HepG2 (cell line): ENCODE data around the gene SLC9A9.

Source experiments
- ADNP ChIP-seq: sonication (generic); formaldehyde crosslinking; IDR thresholded peaks from 2 replicates; pipeline ENCODE4 v1.4.0; 2020; ENCODE audit warnings: missing genetic modification reagents
- CHD2 ChIP-seq: IDR thresholded peaks from 2 replicates; pipeline ENCODE4 v1.6.1; 2011; ENCODE audit warnings: low read depth, low read length, improper control_type of control experiment
- MAFK ChIP-seq, 2 experiments: IDR thresholded peaks in 1 of 2; conservative IDR thresholded peaks in 1 of 2; 2 replicates each; pipeline ENCODE4 v1.6.1; 2011; ENCODE audit warnings: improper control_type of control experiment in 2 of 2, low read length in 2 of 2
- MAZ ChIP-seq, 2 experiments: sonication (generic) in 1 of 2; formaldehyde crosslinking in 1 of 2; IDR thresholded peaks; 2 replicates each; pipeline versions ENCODE4 v1.5.0 to v1.6.1; 2012 to 2020; ENCODE audit warnings: low read depth in 2 of 2, mild to moderate bottlenecking in 2 of 2, borderline replicate concordance in 1 of 2, improper control_type of control experiment in 1 of 2, low read length in 1 of 2, missing genetic modification reagents in 1 of 2, moderate library complexity in 1 of 2
- NFE2 ChIP-seq: sonication (generic); formaldehyde crosslinking; IDR thresholded peaks from 2 replicates; pipeline ENCODE4 v1.4.0; 2020; ENCODE audit warnings: missing genetic modification reagents
- POLR2AphosphoS2 ChIP-seq: IDR thresholded peaks from 2 replicates; pipeline ENCODE4 v1.6.1; 2011; ENCODE audit warnings: low read depth, low read length, improper control_type of control experiment
- POLR2AphosphoS5 ChIP-seq: IDR thresholded peaks from 2 replicates; pipeline ENCODE4 v1.6.1; 2012; ENCODE audit warnings: low read depth, low read length
- RAD21 ChIP-seq: fragments of 450-650 bp; formaldehyde crosslinking; IDR thresholded peaks from 2 replicates; pipeline ENCODE4 v1.5.0; 2020; ENCODE audit warnings: mild to moderate bottlenecking
- SMC3 ChIP-seq: IDR thresholded peaks from 2 replicates; pipeline ENCODE4 v1.6.1; 2011; ENCODE audit warnings: low read length, improper control_type of control experiment
- ZNF556 ChIP-seq: sonication (generic); formaldehyde crosslinking; IDR thresholded peaks from 2 replicates; pipeline ENCODE4 v1.4.0; 2020; ENCODE audit warnings: mild to moderate bottlenecking, missing genetic modification reagents, borderline replicate concordance
- ZSCAN30 ChIP-seq: sonication (generic); formaldehyde crosslinking; IDR thresholded peaks from 2 replicates; pipeline ENCODE4 v1.5.0; 2020; ENCODE audit warnings: mild to moderate bottlenecking, missing genetic modification reagents
- TF ChIP-seq, protein P1 (sequence below): sonication (generic); formaldehyde crosslinking; IDR thresholded peaks from 2 replicates; pipeline ENCODE4 v1.5.0; 2020; ENCODE audit warnings: missing genetic modification reagents
- TF ChIP-seq, protein P2 (sequence below): sonication (generic); formaldehyde crosslinking; IDR thresholded peaks from 2 replicates; pipeline ENCODE4 v1.4.0; 2020; ENCODE audit warnings: missing genetic modification reagents

DNA sequence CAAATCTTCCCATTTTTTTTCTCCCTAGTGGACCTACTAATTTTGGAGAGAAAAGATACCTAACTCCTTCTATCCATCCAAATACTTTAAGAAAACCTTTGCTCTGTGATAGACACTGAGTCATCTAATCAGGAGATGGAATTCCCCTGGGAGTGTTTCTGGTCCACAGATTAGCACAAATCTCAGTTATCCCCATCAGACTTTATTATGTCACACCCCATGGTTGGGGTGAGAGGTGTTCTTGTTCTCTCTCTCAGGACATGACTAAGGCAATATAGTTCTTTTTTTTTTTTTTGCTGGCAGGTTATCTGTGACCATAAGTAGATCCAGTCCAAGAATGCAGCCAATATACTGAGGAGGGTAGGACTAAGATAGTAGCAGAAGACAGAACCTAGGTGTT is 15.8 kb downstream of the SLC9A9 start:
- TF ChIP-seq, protein P1, sequence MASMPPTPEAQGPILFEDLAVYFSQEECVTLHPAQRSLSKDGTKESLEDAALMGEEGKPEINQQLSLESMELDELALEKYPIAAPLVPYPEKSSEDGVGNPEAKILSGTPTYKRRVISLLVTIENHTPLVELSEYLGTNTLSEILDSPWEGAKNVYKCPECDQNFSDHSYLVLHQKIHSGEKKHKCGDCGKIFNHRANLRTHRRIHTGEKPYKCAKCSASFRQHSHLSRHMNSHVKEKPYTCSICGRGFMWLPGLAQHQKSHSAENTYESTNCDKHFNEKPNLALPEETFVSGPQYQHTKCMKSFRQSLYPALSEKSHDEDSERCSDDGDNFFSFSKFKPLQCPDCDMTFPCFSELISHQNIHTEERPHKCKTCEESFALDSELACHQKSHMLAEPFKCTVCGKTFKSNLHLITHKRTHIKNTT (CRISPR knock-in tag) = no peak
- no peak for TF ChIP-seq CHD2
- TF ChIP-seq, protein P2, sequence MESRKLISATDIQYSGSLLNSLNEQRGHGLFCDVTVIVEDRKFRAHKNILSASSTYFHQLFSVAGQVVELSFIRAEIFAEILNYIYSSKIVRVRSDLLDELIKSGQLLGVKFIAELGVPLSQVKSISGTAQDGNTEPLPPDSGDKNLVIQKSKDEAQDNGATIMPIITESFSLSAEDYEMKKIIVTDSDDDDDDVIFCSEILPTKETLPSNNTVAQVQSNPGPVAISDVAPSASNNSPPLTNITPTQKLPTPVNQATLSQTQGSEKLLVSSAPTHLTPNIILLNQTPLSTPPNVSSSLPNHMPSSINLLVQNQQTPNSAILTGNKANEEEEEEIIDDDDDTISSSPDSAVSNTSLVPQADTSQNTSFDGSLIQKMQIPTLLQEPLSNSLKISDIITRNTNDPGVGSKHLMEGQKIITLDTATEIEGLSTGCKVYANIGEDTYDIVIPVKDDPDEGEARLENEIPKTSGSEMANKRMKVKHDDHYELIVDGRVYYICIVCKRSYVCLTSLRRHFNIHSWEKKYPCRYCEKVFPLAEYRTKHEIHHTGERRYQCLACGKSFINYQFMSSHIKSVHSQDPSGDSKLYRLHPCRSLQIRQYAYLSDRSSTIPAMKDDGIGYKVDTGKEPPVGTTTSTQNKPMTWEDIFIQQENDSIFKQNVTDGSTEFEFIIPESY (CRISPR knock-in tag) = no peak
- TF ChIP-seq ADNP (CRISPR knock-in tag) = no peak
- TF ChIP-seq ZSCAN30 (CRISPR knock-in tag) = no peak
- no peak for TF ChIP-seq MAFK (conservative IDR thresholded peaks at IDR 0.05 in 1 of 2, IDR thresholded peaks at IDR 0.05 in 1 of 2; ENCODE audit: low read length in 2 of 2)
- TF ChIP-seq POLR2AphosphoS2 = no peak
- TF ChIP-seq SMC3 = no peak
- TF ChIP-seq NFE2 (CRISPR knock-in tag) = no peak
- no peak for TF ChIP-seq MAZ (IDR thresholded peaks at IDR 0.05; ENCODE audit: borderline replicate concordance, low read depth, low read length)
- no peak for TF ChIP-seq MAZ (CRISPR knock-in tag; IDR thresholded peaks at IDR 0.05; ENCODE audit: low read depth)
- no peak for TF ChIP-seq POLR2AphosphoS5
- TF ChIP-seq RAD21 (CRISPR knock-in tag) = no peak
- no peak for TF ChIP-seq ZNF556
